ENCODE results near the gene FAM210A.

DNA sequence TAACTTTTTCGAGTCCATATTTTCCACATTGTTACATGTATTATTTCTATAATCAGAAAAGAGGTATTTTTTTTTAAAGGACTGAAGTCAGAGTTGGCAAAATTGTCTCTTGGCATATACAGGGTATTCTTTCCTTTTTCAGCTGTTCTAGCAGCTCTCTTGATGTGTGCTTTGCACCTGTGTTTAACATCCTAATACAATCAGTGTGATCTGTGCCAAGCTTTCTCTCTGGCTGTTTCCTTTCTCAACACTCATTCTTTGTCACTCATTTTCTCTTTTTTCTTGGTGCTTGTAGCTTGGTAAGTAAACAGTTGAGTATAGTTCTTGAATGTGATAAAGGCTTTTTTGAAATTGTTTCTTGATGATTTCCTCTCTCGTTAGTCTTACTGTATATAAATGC lies 9.3 kb upstream of the FAM210A start:
- TF ChIP-seq CTCF (IDR thresholded peaks at IDR 0.05) (no peak), POLR2A (IDR thresholded peaks at IDR 0.05; ENCODE audit: low read length) (no peak), GATA3 (IDR thresholded peaks at IDR 0.05; ENCODE audit: borderline replicate concordance) (no peak), EP300 (IDR thresholded peaks at IDR 0.05) (no peak), JUNB (IDR thresholded peaks at IDR 0.05) (no peak), BHLHE40 (IDR thresholded peaks at IDR 0.05; ENCODE audit: low read depth, low read length) (no peak), HEYL (CRISPR knock-in tag; IDR thresholded peaks at IDR 0.05) (no peak), ZFP36 (IDR thresholded peaks at IDR 0.05; ENCODE audit: borderline replicate concordance, partially characterized antibody) (no peak), SREBF2 (IDR thresholded peaks at IDR 0.05) (no peak), MYC (IDR thresholded peaks at IDR 0.05; ENCODE audit: borderline replicate concordance, low read length) (no peak), CHD2 (IDR thresholded peaks at IDR 0.05; ENCODE audit: low read length, partially characterized antibody) (no peak), TFCP2L1 (CRISPR knock-in tag; IDR thresholded peaks at IDR 0.05) (no peak)
- TF ChIP-seq, protein P1, sequence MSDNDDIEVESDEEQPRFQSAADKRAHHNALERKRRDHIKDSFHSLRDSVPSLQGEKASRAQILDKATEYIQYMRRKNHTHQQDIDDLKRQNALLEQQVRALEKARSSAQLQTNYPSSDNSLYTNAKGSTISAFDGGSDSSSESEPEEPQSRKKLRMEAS (IDR thresholded peaks at IDR 0.05): no peak
